Measurements from ENCODE around the gene ATP9B.
"Not testable (repeated sequence)": the region's sequence is repeated elsewhere in the genome, so short reads cannot be mapped to it uniquely, and the experiment has no call there.

Gene ATP9B

DNA sequence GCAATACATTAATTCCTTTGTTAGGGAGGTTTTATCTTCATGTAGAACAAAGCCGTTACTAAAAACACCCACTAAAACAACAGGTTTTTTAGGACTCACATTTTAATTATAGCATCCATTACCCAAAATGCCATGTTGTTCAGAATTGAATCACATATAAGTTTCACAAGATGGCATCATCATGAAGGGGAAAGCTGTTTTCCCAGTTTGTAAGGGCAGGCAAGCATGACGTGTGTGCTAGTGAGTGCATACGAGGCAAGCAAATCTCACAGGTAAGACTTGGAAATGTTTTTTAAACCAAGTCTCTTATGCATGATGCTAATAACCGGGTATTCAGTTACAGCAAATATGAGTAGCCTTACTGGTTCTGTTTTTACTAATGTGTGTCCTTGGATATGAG lies 214.7 kb downstream of the ATP9B start:
- no peak for DNase-seq (ENCODE audit: low read depth in 1 of 2, low spot score in 1 of 2)

GRCh38 chr18:79285191-79285590 lies 216.0 kb downstream of the ATP9B start:
- DNase-seq (ENCODE audit: low read depth in 1 of 2, low spot score in 1 of 2) = not testable (repeated sequence)

DNA sequence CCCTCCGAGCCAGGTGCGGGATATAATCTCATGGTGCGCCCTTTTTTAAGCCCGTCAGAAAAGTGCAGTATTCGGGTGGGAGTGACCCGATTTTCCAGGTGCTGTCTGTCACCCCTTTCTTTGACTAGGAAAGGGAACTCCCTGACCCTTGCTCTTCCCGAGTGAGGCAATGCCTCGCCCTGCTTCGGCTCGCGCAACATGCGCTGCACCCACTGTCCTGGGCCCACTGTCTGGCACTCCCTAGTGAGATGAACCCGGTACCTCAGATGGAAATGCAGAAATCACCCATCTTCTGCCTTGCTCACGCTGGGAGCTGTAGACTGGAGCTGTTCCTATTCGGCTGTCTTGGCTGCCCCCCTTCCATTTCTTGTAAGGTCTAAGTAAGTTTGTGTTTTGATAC lies 221.2 kb downstream of the ATP9B start:
- not testable (repeated sequence) for DNase-seq (ENCODE audit: low read depth in 1 of 2, low spot score in 1 of 2)

GRCh38 chr18:79290876-79291275 lies 221.7 kb downstream of the ATP9B start:
- DNase-seq (ENCODE audit: low read depth in 1 of 2, low spot score in 1 of 2) = no peak

GRCh38 chr18:79294235-79294634 lies 225.0 kb downstream of the ATP9B start:
- no peak for DNase-seq (ENCODE audit: low read depth in 1 of 2, low spot score in 1 of 2)

DNA sequence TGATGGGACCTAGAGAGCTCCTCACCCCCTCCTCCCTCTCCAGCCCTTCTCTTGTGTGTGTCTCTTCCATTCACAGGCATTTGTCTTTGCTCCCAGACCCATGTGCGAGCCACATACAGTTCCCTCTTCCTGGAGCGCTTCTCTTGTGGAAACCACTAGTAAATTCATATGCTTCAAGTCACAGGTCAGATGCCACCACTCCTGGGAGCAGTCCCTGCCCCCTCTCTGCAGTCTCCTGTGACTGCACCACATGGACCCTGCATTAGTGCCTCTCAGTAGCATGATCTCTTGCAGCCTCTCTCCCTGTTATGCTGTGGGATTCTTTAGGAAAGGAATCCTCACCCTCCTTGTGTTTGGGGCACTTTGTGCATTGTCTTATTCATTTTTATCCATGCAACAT lies 230.1 kb downstream of the ATP9B start:
- DNase-seq (ENCODE audit: low read depth in 1 of 2, low spot score in 1 of 2) = no peak

DNA sequence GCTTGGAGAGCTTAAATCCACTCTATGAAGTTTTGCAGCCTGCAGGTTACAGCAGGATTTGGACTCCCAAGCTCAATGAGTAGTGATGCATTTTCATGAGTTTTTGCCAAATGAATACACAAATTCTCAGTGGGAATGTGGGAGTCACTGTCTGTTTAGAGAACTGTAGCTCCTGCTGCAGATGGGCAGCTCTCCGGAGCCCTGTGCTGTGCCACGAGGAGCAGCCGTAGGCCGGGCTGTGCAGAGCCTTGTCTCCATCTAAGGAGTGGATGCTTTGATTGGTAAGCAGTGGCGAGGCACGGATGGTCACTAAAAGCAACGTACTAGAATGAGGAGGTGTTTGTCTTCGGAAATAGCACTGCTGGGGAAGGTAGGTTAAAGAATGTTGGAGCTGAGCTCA lies 230.5 kb downstream of the ATP9B start:
- no peak for DNase-seq (ENCODE audit: low read depth in 1 of 2, low spot score in 1 of 2)

DNA sequence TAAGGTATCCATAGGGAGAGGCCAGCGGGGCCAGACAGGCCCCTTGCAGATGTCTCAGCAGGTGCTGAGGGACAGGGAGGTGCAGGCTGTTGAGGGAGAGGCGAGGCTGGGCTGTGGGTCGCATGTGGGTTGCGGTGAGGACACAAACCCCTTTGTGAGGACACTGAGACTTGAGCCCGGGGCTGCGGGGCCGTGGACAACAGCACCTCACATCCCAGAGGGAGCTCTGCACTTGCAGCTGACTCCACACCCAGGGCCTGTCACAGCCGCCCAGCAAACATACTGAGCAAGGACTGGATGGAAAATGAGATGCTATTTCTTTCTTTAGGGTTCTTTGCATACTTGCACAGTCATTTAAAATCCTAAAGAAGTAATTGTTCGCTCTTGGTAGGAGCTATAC lies 231.2 kb downstream of the ATP9B start:
- DNase-seq (ENCODE audit: low read depth in 1 of 2, low spot score in 1 of 2) = no peak

DNA sequence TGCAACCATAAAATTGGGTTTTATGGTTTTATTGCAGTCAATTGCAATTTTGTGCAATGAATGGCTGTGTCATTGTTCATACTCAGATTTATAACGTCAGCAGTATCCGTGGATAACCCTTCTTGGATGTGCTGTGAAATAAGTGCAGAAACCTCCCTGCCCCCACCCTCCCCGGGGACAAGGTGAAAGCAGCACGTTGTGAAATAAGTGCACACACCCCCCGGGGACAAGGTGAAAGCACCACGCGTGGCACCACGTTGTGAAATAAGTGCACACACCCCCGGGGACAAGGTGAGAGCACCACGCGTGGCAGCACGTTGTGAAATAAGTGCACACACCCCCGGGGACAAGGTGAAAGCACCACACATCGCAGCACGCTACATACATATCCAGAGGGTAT lies 232.9 kb downstream of the ATP9B start:
- no peak for DNase-seq (ENCODE audit: low read depth in 1 of 2, low spot score in 1 of 2)

DNA sequence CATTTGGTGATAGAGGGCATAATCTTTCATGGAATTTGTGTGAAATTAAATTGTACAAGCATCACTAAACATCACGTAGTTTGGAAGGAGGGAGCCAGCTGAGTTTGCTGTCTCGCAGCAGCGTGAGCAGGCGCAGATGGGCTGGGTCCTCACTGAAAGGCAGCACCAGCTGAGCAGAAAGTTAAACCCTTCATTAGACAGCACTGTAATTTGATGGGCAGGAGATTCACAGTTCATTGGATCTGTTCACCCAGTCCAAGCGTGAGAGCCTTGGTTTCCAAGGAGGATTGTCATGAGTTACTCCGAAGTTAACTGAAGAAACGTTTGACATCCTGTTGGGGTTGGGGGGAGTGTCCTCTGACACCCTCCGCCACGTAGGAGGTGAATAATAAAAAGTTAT lies 236.7 kb downstream of the ATP9B start:
- DNase-seq (ENCODE audit: low read depth in 1 of 2, low spot score in 1 of 2) = no peak

GRCh38 chr18:79309614-79310358 lies 240.6 kb downstream of the ATP9B start:
- no peak for DNase-seq (ENCODE audit: low read depth in 1 of 2, low spot score in 1 of 2)

GRCh38 chr18:79314838-79315388 lies 245.7 kb downstream of the ATP9B start:
- no peak for DNase-seq (ENCODE audit: low read depth in 1 of 2, low spot score in 1 of 2)

- no peak for DNase-seq (ENCODE audit: low read depth in 1 of 2, low spot score in 1 of 2)
These were observed 246.4 kb downstream of the ATP9B start for GRCh38 chr18:79315596-79315995.

- DNase-seq (ENCODE audit: low read depth in 1 of 2, low spot score in 1 of 2) = no peak
These were observed 248.5 kb downstream of the ATP9B start for GRCh38 chr18:79317703-79318102.

GRCh38 chr18:79318142-79318673 lies 249.0 kb downstream of the ATP9B start:
- DNase-seq (ENCODE audit: low read depth in 1 of 2, low spot score in 1 of 2) = no peak

DNA sequence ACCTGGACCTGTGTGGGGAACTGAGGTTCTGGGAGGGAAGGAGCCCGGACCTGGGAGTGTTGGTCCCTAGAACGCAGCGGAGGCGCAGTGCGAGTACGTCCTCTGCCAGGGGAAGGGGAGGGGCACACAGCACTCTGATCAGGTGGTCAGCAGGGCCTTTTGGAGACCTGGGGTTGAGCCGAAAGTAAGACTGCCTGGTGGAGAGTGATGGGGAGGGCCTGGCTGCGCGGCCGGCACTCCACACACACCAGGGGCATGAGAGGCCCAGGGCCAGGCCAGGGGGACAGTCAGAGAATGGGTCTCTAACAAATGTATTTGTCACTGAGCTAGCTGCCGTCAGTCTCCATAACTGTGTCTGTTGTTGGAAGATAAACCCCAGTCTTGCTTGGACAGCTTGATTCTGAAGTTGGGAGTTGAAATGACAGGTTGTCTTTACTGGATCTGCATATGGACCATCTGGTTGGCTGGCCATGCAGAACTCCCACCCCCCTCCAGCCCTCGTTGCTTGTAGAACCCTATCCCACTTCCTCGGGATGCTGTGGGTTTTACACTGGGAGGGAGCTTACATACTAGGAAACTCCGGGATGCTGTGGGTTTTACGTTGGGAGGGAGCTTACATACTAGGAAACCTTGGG lies 251.1 kb downstream of the ATP9B start:
- DNase-seq (ENCODE audit: low read depth in 1 of 2, low spot score in 1 of 2) = no peak

DNA sequence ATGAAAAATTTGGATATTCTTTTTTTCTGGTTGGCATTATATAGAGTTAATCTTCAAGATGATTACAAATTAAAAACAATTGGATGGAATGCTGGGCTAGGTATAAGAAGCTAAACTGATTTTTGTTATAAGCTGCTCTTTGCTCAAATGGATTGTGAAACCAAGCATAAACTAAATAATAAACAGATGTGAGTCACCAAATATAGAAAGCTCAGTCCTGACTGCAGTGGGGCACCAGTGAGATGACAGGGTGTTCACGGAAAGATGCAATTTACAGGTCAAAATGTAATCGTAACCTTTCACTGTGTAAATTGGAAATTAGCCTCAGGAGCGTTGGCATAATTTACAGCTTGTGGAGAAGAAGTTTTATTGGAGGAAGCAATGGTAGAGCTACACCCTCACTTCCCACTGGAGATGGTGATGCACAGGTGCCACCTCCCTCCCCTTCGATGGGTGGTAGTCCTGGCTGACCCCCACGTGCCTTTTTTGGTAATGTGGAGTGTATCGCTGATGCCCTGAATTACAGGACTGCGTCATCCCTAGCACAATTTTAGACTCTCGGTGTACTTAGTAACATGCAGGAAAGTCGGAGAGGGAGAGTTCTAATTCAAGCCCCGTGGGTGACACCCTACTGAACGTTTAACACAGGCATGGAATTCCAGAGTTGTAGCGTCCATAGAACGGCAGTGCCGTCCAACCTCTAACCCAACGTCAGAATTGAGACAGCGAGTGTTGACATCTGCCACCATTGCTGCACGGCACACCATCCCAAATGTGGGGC lies 252.6 kb downstream of the ATP9B start:
- DNase-seq (ENCODE audit: low read depth in 1 of 2, low spot score in 1 of 2) = no peak

DNA sequence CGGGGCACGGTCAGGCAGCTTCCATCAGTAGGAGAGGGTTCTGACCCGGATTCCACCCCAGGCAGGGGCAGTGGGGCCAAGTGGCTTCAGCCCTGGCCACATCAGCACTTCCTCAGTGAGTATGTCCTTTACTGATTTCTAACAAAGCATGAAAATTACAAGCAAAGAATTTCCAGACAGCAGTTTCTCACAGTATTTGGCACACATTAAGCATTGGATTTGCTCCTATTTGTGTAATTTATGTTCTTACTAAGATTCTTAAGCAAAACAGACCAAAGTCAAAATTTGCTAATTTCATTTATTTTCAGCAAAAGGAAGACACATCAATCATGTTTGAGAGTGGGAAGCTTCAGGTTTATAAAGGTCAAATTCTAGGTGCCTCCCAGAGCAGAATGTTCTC lies 253.2 kb downstream of the ATP9B start:
- DNase-seq (ENCODE audit: low read depth in 1 of 2, low spot score in 1 of 2) = no peak

- DNase-seq (ENCODE audit: low read depth in 1 of 2, low spot score in 1 of 2) = no peak
These were observed 254.3 kb downstream of the ATP9B start for GRCh38 chr18:79323471-79323870.

GRCh38 chr18:79326413-79327198 lies 257.4 kb downstream of the ATP9B start:
- DNase-seq (ENCODE audit: low read depth in 1 of 2, low spot score in 1 of 2) = no peak

DNA sequence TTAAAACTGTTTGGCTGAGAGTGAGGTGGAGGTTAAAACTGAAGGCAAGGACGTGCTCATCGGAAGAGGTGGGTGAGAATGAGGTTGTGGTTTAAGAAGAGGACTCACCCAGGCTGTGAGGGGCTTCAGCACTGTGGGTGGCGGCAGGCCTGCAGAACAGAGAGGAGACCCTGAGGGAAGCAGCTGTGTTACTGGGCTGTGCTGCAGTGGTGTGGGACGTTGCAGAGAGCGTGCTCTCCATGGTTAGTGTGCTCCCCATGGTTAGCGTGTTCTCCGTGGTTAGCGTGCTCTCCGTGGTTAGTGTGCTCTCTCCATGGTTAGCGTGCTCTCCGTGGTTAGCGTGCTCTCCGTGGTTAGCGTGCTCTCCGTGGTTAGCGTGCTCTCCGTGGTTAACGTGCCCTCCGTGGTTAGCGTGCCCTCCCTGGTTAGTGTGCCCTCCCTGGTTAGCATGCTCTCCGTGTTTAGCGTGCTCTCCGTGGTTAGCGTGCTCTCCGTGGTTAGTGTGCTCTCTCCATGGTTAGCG lies 258.1 kb downstream of the ATP9B start:
- DNase-seq (ENCODE audit: low read depth in 1 of 2, low spot score in 1 of 2) = no peak
